HCT116 (cell line): ENCODE measurements around the gene MLH3.

ENCODE experiments used
- ELF1 ChIP-seq: IDR thresholded peaks from 2 replicates; pipeline ENCODE4 v1.6.1; 2012; ENCODE audit warnings: low read depth, borderline replicate concordance
- EZH2 ChIP-seq: fragments of 200-600 bp; sonication (generic); IDR thresholded peaks from 2 replicates; pipeline ENCODE4 v1.6.1; 2017; ENCODE audit warnings: antibody characterized with exemption, mixed run types
- POLR2A ChIP-seq: IDR thresholded peaks from 2 replicates; pipeline ENCODE4 v1.7.0; 2011; ENCODE audit warnings: borderline replicate concordance; ENCODE audit not compliant: insufficient read depth, insufficient read length; ENCODE audit errors: extremely low read depth
- REST ChIP-seq: IDR thresholded peaks from 2 replicates; pipeline ENCODE4 v1.6.1; 2012; ENCODE audit warnings: low read depth
- TCF7L2 ChIP-seq: IDR thresholded peaks from 2 replicates; pipeline ENCODE4 v1.7.0; 2011; ENCODE audit warnings: borderline replicate concordance, inconsistent platforms; ENCODE audit not compliant: insufficient read depth, insufficient read length; ENCODE audit errors: extremely low read depth
- TF ChIP-seq, protein P1 (sequence below), 3 experiments: fragments of 200-600 bp in 1 of 3; sonication (generic) in 1 of 3; IDR thresholded peaks in 2 of 3; conservative IDR thresholded peaks in 1 of 3; 2 replicates each; pipeline ENCODE4 v1.5.1; 2012 to 2017; ENCODE audit warnings: low read depth in 2 of 3, low read length in 2 of 3, antibody characterized with exemption in 1 of 3, borderline replicate concordance in 1 of 3, control low read depth in 1 of 3, mild to moderate bottlenecking in 1 of 3, mixed read lengths in 1 of 3, mixed run types in 1 of 3, moderate library complexity in 1 of 3; ENCODE audit not compliant: insufficient read depth in 1 of 3

DNA sequence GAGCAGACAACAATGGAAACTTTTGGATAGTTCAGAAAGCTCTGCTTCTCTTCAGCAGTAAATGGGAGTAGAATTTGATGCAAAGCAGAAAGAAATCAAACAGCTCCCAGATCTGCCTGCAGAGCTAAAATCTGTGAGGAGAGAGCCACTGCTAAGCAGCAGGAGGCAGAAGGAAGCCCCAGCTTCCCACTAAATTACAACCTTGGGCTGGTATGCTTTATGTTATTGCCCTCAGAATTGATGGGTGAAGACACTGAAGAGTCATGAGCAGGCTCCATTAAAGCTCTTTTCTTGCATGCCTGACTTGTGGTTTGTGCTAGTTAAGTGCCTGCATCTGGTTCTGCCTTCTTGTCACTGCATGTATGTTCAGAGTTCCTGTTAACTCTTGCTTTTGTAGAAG lies 26.5 kb upstream of the MLH3 start:
- TF ChIP-seq ELF1 (no peak), EZH2 (no peak), POLR2A (no peak), TCF7L2 (no peak), REST (no peak)
- TF ChIP-seq, protein P1, sequence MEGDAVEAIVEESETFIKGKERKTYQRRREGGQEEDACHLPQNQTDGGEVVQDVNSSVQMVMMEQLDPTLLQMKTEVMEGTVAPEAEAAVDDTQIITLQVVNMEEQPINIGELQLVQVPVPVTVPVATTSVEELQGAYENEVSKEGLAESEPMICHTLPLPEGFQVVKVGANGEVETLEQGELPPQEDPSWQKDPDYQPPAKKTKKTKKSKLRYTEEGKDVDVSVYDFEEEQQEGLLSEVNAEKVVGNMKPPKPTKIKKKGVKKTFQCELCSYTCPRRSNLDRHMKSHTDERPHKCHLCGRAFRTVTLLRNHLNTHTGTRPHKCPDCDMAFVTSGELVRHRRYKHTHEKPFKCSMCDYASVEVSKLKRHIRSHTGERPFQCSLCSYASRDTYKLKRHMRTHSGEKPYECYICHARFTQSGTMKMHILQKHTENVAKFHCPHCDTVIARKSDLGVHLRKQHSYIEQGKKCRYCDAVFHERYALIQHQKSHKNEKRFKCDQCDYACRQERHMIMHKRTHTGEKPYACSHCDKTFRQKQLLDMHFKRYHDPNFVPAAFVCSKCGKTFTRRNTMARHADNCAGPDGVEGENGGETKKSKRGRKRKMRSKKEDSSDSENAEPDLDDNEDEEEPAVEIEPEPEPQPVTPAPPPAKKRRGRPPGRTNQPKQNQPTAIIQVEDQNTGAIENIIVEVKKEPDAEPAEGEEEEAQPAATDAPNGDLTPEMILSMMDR (IDR thresholded peaks at IDR 0.05 in 2 of 3, conservative IDR thresholded peaks at IDR 0.05 in 1 of 3; ENCODE audit: borderline replicate concordance in 1 of 3, insufficient read depth in 1 of 3, low read depth in 2 of 3, low read length in 2 of 3) = no peak
